HG02759 (cell line): ENCODE data around the gene SNX1.
A peak's percentile ranks its signal among the peaks of the same experiment; 100 is the strongest.
"Not testable (repeated sequence)": the region's sequence is repeated elsewhere in the genome, so short reads cannot be mapped to it uniquely, and the experiment has no call there.

ENCODE experiments used
- ATAC-seq: cut with Tn5 transposase; IDR thresholded peaks from one replicate; pipeline ENCODE4 v1.9.1; 2021; ENCODE audit warnings: mild to moderate bottlenecking, moderate library complexity; ENCODE audit not compliant: unreplicated experiment

The SNX1 gene

DNA sequence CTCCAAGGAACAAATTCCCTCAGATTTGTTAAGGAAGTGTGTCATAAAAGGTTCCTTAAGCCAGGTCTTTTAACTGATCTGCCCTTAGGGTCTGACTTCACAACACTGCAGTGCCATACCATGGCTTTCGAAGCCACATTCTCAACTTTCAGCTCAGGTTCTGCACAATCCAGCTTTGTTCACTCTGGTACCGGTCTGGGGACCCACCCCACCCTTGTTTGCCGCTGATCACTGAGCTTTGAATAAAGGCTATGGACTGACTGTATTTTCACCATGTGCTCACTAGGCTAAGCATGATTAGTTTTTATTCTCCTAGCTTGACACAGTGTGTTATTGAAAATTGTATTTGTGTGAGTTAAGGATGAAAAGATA is 15.9 kb downstream of the SNX1 start:
- ATAC-seq: no peak

DNA sequence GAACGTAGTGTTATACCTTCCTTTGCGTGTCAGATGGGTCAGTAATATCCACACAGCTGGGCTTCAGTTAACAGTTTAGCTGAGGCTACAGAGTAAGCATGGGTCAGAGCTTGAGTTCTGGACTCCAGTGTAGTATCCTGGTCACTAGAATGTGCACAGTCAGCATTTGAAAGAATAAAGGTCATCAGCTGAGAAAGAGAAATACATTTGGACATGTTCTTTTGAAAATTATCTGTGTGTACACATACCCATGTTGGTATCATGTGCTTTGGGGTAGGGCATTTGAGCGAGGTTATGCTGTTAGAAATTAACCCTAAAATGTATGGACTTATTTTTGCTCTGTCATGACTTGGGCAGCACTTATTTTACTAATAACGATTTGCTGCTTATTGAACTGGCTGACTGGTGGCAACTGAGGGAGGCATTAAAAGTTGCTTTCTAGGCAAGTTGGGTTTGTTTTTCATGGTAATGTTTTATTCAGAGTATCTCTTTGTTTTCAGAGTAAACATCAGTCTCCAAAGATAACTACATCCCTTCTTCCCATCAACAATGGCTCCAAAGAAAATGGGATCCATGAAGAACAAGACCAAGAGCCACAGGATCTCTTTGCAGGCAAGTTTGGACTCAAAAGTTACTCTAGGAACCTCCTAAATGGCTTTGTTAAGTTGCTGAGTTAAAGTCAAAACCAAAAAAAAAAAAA is 16.4 kb downstream of the SNX1 start:
- ATAC-seq: no peak

DNA sequence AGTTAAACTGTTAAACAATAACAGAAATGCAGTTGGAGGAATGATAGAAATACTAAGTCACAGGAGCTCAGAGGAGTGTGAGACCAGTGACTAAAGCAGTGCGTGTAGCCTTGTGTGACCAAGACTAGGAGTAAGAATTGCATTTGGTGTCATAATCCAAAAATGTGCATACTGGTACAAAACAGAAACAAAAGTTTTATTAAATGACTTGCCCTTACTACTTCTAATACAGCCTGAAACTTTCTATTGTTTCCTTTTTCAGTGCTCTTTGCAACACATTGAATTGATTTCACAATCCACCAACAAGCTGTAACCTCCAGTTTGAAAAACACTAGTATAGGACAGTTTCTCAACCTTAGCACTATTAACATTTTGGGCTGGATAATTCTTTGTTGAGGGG is 17.1 kb downstream of the SNX1 start:
- ATAC-seq: peak; percentile 57

DNA sequence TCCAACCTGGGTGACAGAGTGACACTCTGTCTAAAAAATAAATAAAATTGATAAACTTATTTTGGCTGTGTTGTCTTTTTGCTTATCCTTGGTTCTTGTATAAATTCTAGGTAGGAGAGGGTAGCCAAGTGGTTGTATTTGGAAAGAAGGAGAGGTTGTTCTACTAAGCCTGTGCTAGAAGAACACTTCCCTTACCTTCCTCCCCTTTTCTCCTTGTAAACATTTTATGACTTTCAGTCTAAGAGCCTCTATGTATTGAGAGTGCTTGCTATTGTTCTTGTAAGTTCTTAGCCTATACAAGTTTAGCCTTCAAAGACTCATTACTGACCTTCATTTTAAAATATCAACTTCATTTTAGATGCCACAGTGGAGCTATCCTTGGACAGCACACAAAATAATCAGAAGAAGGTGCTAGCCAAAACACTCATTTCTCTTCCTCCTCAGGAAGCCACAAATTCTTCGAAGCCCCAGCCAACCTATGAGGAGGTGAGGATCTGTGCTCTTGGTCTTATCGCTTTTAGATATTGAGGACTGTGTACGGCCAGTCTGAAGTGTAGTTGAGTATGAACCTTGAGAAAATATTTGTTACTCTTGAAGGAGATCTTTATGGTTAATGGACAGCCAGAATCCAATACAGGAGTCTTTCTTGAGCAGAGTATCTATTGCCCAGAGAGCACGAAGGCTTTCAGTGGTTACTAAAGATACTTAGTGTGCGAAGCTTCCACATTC is 22.1 kb downstream of the SNX1 start:
- no peak for ATAC-seq

DNA sequence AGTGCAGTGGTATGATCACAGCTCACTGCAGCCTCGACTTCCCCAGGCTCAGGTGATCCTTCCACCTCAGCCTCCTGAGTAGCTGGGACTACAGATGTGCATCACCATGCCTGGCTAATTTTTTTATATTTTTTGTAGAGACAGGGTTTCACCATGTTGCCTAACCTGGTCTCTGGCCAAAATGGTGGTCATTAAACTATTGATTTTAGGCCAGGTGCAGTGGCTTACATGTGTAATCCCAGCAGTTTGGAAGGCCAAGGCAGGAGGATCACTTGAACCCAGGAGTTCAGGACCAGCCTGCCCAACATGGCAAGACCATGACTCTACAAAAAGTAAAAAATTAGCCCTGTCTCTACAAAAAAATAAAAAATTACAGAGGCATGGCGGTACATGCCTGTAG is 24.5 kb downstream of the SNX1 start:
- ATAC-seq: not testable (repeated sequence)

DNA sequence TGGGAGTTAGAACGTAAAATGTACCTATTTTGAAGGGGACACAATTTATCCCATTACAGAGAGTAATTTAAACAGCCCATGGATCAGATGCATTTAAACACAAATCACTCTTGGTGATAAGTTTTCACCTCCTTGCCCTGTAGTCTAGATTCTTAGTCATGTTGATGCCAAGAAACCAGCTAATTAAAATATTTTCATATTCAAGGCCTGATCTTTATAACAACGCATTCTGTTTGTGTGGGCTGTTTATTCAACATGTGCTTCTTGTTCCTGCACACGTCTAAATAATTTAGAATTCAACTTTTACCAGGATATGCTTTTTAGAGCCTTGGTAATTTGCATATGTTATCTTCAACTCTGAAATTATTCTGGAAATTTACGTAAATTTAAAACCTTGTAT is 25.8 kb downstream of the SNX1 start:
- ATAC-seq: no peak

DNA sequence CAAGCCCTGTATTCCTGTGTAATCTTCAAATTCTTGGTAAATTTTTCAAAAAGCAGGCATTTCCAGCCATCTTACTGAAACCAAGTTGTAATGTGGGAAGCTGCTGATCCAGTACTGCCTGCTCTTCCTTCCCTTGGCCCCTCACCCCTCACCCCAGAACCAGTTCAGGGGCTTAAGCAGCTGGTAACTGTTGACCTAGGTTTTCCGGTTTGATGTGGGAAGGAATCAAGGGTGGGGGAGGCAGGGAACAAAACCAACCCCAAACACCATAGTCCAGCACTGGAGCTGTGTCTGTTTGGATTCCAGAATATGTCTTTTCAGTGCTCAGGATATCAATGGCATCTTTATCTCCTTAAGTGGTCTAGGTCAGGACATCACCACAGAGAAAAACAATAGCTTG is 26.7 kb downstream of the SNX1 start:
- ATAC-seq: no peak

DNA sequence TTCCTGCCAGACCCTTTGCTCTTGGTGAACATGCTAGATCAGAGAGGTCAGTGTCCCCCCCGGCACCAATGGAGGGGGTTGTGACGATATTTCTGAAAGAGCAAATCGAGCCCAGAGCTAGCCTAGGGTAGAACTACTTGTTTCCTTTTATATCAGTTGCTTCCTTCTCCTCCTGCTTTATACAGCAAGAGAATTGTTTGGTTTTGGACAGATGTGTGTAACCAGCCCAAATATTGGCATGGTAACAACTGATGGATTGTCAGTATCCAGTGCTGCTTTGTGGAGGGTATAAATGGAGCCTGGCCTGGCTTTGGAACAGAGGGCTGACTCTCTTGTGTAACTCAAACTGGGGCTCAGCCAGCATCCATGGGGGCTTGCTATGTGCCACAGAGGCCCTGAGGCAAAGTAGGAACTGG is 27.2 kb downstream of the SNX1 start:
- ATAC-seq: no peak

DNA sequence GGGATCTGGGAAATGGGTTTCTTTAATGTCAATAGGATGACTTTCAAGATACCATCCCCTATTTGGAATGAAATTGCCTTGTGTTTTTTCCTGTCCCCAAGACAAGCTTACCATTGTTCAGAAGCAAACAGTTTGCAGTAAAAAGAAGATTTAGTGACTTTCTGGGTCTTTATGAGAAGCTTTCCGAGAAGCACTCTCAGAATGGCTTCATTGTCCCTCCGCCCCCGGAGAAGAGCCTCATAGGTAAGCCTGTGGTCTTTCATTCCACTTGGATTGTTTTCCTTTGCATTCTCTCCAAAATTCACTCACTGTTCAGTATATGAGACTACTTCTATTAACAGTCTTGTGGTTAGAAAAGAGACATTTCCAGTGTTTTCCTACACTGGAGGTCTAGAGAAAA is 30.2 kb downstream of the SNX1 start:
- no peak for ATAC-seq

DNA sequence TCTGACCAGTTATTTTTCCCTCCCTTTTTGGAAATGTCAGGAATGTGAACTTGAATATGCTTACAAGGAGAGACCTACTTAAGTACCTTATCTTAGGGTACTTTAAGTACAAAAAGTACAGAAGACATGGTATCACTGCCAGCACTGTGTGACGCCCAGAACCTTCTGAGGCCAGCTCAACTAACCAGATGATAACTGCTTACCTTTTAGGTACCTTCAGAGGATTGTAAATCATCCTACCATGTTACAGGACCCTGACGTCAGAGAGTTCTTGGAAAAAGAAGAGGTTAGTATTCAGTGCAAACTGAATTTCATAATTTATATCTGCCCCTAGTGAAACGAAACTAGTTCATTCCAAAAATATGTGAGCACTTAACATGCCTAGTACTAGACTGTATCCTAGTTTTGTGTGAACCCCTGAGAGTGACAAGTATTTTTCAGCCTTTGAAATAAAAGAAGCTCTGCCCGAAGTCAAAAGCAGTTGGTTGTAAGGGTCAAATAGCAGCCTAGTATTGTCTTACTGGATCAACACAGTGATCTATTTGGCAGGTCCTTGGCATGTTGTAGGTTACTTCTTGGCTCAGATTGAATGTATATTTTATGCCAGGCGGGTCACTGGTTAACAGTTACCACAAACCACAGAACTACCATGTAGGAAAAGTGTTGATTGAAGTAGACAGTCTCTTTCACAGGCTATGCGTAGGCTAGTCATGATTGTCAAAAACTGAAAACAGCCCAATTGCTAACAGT is 31.9 kb downstream of the SNX1 start:
- ATAC-seq: no peak

DNA sequence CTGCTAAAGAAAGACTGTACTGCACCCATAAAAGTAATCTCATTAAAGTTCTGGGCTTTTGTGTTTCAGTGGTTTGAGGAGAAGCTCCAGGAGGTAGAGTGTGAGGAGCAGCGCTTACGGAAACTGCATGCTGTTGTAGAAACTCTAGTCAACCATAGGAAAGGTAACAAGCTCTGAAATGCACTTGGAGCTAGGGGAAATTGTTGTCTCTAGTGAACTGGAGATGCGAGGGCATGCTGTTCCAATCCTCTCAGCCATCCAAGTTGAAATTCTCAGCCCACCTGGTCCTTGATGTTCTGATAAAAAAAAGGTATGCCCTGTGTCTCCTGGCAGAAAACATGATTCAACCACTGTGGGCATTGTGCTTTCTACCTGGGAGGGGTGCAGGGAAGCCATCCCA is 34.4 kb downstream of the SNX1 start:
- ATAC-seq: no peak

DNA sequence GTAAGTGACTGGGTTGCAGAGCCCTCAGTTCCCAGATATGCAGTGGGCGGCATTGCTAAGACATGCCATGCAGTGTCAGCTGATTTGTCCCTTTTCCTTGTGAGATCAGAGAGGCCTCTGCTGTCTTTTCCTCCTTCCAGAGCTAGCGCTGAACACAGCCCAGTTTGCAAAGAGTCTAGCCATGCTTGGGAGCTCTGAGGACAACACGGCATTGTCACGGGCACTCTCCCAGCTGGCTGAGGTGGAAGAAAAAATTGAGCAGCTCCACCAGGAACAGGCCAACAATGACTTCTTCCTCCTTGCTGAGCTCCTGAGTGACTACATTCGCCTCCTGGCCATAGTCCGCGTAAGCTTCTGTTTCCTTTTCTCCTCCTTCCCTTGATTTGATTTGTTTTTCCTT is 35.8 kb downstream of the SNX1 start:
- ATAC-seq: no peak

DNA sequence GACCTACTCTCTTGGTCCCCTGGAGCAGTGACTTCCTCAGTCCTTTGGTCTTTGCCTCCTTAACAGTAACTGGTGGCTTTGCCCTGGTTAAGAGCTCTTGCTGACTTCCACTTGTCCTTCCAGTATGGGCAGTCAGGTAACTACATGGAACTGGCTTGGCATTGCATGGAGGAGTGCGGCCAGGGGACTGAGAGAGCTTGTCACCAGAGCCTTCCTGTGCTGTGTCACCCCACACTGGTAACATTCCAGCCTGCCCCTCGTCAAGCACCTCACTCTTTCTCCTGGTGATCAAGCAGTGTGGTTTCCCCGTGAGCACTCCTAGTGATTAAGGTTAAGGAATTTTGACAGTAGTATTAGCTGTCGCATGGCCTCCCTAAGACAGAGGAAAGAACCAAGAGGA is 36.4 kb downstream of the SNX1 start:
- no peak for ATAC-seq

DNA sequence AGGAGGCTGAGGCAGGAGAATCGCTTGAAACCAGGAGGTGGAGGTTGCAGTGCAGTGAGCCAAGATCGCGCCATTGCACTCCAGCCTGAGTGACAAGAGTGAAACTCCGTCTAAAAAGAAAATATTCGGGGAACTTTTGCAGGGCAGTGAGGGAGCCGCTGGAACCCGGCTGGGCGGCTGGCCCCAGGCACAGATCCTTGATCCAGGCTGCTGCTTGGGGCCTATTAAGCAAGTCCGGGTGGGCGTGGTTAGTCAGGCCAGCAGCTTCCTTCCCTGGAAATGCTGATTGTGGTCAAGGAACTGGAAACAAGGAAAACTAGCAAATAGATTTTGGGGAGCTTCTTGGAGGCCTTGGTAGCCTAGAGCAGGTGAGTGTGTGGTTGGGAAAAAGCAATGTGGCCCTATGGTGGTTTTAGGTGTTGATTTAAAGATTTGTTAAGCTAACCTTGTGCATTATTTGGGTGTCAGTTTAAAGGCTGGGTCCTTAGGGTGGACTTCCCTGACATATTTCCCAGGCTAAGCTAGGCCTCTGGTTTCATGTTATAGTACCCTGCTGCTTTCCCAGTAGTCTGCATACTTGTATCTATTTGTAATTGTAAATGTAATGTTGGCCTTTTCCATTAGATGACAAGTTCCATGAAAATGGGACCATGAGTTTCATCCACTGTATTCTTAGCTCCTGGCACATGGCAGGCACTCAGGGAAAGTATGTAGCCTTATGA is 38.0 kb downstream of the SNX1 start:
- ATAC-seq: no peak

DNA sequence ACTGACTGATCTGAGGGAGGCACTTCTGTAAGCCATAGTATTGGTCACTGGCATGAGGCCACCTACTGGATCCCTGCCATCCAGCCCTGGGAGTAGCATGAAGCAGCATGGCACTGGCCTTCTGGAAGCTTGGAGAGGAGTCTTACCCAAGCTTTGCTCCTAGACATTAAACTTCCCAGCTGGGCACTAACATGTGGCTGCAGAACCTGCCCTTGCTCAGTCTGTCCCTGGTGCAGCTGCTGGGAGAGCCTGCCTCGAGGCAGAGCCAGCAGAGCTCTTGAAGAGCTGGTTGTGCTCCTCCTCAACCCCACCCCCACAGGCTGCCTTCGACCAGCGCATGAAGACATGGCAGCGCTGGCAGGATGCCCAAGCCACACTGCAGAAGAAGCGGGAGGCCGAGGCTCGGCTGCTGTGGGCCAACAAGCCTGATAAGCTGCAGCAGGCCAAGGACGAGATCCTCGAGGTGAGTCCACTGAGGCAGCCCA is 38.6 kb downstream of the SNX1 start:
- no peak for ATAC-seq

DNA sequence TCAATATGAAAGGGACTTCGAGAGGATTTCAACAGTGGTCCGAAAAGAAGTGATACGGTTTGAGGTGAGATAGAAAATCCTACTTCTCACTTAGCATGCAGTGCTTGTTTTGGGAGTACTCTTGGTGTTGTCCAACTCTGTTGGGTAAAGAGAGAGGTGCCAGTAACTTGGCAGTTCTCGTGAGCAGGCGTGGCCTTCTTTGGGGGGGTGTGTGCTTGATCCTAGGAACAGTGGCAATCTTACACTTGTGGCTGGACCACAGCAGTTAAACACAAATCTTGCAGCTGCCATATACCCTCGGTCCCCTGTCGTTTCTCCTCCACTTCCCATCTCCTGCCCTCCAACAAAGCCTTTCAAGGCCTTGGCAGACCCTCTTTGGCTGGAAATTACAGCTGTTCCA is 40.6 kb downstream of the SNX1 start:
- no peak for ATAC-seq

DNA sequence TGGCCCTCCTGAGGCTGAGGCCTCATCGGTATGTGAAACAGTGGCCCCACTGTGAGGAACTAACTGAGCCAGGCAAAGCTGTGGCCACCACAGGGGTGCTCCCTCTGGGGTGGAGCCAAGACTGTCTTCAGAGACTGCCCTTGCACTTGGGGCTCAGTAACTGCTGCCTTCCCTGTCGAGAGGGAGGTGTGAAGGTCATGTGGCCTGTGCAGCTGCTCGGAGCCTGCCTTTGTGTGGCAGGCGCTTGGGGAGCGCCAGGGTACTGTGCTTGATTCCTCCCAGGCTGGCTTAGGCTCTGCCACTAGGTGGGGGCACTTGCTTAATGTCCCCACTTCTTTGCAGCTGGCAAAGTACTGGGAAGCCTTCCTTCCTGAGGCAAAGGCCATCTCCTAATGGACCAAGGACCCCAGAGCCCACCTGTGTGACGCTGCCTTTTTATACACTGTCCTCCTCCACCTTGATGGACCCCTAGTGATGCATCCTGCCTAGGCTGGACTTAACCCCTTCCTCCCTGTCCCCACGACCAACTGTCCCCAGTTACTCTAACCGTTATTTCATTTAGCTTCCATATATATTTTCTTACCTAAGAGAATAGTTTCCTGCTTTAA is 41.5 kb downstream of the SNX1 start:
- peak; percentile 50 for ATAC-seq

DNA sequence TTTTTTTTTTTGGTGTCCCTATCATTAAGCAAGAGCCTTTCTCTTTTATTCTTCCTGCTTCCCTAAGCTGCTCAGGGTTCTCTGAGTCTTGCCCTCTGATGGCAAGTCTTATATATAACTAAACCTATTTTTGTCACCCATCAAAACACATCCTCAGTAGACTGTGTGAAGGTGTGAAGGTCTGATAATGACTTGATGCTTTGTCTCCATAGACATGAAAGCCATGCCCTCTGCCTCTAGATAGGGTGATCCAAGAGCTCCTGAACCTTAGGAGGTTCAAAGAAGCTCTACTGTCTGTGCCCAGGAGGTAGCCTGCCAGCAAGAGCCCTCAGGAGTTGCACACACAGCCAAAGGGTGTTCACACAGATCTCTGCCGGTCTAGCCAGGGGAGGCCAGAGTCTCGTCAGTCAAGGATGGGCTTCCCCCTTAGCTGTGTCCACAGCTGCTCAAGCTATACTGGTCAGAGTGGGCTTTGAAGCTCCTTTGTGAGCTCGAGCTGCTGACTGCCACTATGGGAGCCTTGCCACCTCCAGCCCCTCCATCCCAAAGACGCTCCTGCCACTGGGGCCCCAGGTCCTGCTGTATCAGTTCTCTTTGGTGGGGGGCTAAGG is 42.7 kb downstream of the SNX1 start:
- ATAC-seq: no peak

DNA sequence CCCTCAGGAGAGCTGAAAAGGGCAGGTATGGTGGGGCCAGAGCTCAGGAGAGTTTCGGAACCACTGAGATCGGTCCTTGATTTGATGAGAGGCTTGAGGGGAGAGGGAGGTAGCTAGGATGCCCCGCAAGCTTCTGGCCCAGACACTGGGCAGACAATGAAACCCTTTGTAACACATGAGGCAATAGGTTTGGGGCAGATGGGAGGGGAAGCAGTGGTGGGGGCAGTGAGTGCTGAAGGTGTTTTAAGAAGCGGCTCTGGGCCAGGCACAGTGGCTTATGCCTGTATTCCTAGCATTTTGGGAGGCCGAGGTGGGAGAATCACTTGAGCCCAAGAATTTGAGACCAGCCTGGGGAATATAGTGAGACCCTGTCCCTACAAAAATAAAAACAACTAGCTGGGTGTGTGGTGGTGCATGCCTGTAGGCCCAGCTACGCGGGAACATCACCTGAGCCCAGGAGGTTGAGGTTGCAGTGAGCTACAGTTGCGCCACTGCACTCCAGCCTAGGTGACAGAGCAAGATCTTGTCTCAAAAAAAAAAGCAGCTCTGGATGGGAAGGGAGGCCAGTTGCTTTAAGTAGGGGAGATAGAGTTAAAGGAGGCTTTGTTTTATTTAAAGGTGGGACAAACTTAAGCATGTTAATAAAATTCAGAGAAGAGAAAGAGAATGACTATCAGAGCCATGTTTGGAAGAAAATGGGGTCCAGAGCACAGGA is 46.2 kb downstream of the SNX1 start:
- no peak for ATAC-seq

DNA sequence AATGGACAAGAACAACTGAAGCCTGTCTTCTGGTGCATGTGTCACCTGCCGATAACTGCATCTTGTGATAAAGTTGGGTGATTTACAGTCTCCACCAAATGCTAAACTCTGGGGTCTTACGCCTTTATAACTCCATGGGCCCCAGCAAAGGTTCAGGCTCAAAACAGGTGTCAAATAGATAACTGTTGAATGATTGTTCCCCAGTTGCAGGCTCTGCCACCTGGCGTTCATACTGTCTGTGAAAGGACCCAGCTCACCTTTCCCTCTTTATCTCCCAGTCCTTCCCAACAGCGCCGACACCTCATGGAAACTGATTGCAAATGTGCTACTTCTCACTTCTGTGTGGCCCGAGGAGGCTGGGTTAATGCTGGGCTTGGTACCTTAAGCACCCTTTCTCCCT is 47.5 kb downstream of the SNX1 start:
- ATAC-seq: no peak
